Measurements from ENCODE around the gene PRRC2B.

DNA sequence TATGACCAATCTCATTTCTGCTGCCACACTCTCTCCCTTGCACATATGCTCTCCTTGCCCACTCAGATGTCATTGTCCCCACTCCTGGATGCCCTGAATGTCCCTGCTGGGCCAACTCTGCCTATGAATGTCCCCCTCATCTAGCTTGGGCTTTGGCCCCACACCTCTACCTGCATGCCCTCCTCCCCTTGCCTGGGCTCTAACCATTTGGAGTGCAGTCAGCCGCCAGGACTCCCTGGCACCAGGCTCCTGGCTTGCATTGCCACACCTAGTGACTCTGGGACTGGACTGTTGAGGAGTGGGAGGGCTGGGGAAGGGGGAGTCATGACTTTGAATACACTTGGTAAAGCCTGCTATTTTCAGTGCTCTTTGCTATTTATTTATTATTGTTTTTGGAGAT is 67.3 kb downstream of the PRRC2B start:
- TF ChIP-seq, protein P1, sequence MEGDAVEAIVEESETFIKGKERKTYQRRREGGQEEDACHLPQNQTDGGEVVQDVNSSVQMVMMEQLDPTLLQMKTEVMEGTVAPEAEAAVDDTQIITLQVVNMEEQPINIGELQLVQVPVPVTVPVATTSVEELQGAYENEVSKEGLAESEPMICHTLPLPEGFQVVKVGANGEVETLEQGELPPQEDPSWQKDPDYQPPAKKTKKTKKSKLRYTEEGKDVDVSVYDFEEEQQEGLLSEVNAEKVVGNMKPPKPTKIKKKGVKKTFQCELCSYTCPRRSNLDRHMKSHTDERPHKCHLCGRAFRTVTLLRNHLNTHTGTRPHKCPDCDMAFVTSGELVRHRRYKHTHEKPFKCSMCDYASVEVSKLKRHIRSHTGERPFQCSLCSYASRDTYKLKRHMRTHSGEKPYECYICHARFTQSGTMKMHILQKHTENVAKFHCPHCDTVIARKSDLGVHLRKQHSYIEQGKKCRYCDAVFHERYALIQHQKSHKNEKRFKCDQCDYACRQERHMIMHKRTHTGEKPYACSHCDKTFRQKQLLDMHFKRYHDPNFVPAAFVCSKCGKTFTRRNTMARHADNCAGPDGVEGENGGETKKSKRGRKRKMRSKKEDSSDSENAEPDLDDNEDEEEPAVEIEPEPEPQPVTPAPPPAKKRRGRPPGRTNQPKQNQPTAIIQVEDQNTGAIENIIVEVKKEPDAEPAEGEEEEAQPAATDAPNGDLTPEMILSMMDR (IDR thresholded peaks at IDR 0.05), result no peak
- TF ChIP-seq POLR2A (IDR thresholded peaks at IDR 0.05), result no peak
- TF ChIP-seq POLR2AphosphoS5 (IDR thresholded peaks at IDR 0.05), result no peak

Data from prostate gland (tissue), 2 donors.